ENCODE results near the gene C1QTNF1.
A peak's percentile ranks its signal among the peaks of the same experiment; 100 is the strongest.

The C1QTNF1 gene

DNA sequence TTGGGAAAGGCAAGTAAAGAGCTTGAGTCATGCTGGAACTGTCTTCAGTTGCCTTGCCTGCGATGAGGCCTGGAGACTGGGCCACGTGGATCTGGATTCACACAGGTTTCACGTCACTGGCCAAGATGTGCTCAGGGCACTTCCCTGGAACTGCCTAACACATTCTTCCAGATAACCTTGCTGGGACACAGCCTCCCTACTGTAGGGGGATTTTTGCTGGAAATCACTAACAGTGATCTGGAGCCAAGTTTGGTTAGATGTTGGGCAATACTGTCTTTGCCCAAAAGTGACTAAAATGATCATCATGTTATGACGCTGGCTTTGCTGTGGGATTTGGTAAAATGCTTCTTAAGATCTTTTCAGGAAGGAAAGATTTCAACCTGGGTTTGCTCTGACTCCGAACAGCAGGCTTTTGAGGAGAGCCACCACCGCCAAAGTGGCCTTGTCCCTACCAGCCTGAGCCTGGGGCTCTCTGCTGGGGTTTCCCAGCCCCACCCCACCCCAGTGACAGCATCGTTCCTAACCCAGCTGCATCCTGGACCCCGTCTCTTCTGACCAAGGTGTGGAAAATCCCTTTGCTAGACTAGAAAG is 14.7 kb downstream of the C1QTNF1 start:
- H3K36me3 ChIP-seq (ENCODE audit: control insufficient read depth in 1 of 2, insufficient read depth in 2 of 2, low read length in 2 of 2), result no peaks in the 10 kb centered on the region
- no peak overlapping the region for H3K4ac ChIP-seq (ENCODE audit: low read depth, low read length)
- no peak overlapping the region for H3K9ac ChIP-seq (ENCODE audit: low read length)
- no peaks in the 10 kb centered on the region for H3K79me1 ChIP-seq (ENCODE audit: low read length)
- H4K91ac ChIP-seq (ENCODE audit: low read depth, low read length), result no peak overlapping the region
- no peak overlapping the region for H2AK5ac ChIP-seq (ENCODE audit: low read length)
- no peaks in the 10 kb centered on the region for H3K79me2 ChIP-seq (ENCODE audit: control insufficient read depth, insufficient read depth, low read length, poor library complexity)
- WGBS (ENCODE audit: extremely low coverage, insufficient coverage, insufficient read length), result no CpG with 5 or more reads among the region's 8 CpGs
- H2BK120ac ChIP-seq (ENCODE audit: insufficient read depth, low read length, poor library complexity), result no peak overlapping the region
- no peak overlapping the region for H3K23ac ChIP-seq (ENCODE audit: low read length)
- no peak overlapping the region for H3K27ac ChIP-seq (ENCODE audit: low read depth, low read length)
- H2AFZ ChIP-seq (ENCODE audit: insufficient read depth, low read length, poor library complexity), result no peak overlapping the region
- H2BK5ac ChIP-seq (ENCODE audit: low read depth, low read length, poor library complexity), result no peak overlapping the region
- no peak overlapping the region for H4K12ac ChIP-seq (ENCODE audit: low read depth, low read length)
- no peak overlapping the region for H3K14ac ChIP-seq (ENCODE audit: low read length)
- H3K4me2 ChIP-seq (ENCODE audit: low read length), result no peak overlapping the region
- no peak overlapping the region for H2BK12ac ChIP-seq (ENCODE audit: low read length)
- no peak overlapping the region for H3K18ac ChIP-seq (ENCODE audit: low read length)
- no peak overlapping the region for H3K4me3 ChIP-seq (ENCODE audit: low read depth, low read length)
- peaks cover 9% of the 10 kb centered on the region for H3K9me3 ChIP-seq (ENCODE audit: insufficient read depth, low read depth, low read length)
- no peaks in the 10 kb centered on the region for H3K4me1 ChIP-seq (ENCODE audit: control insufficient read depth in 1 of 2, insufficient read depth in 2 of 2, low read length in 2 of 2)
- no peak overlapping the region for H4K8ac ChIP-seq (ENCODE audit: low read depth, low read length)
- H3K27me3 ChIP-seq (ENCODE audit: insufficient read depth, low read length), result no peaks in the 10 kb centered on the region
- peak; percentile 45 to 55 for DNase-seq

DNA sequence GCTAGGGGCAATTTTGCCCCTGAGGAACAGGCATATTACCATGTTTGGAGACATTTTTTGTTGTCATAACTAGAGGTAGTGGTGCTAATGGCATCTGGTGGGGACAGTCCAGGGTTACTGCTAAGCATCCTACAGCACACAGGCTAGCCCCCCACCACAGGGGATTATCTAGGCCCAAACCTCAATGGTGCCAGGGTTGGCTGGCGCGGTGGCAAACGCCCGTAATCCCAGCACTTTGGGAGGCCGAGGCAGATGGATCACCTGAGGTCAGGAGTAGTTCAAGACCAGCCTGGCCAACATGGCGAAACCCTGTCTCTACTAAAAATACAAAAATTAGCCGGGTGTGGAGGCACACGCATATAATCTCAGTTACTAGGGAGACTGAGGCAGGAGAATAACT is 15.2 kb downstream of the C1QTNF1 start:
- H3K4ac ChIP-seq (ENCODE audit: low read depth, low read length), result no peak overlapping the region
- H3K4me3 ChIP-seq (ENCODE audit: low read depth, low read length), result no peak overlapping the region
- no peak overlapping the region for H2BK120ac ChIP-seq (ENCODE audit: insufficient read depth, low read length, poor library complexity)
- no peak overlapping the region for H3K18ac ChIP-seq (ENCODE audit: low read length)
- H3K36me3 ChIP-seq (ENCODE audit: control insufficient read depth in 1 of 2, insufficient read depth in 2 of 2, low read length in 2 of 2), result no peaks in the 10 kb centered on the region
- H3K4me2 ChIP-seq (ENCODE audit: low read length), result no peak overlapping the region
- H3K14ac ChIP-seq (ENCODE audit: low read length), result no peak overlapping the region
- no peaks in the 10 kb centered on the region for H3K27me3 ChIP-seq (ENCODE audit: insufficient read depth, low read length)
- H3K9me3 ChIP-seq (ENCODE audit: insufficient read depth, low read depth, low read length), result peaks cover 9% of the 10 kb centered on the region
- H3K9ac ChIP-seq (ENCODE audit: low read length), result no peak overlapping the region
- WGBS (ENCODE audit: extremely low coverage, insufficient coverage, insufficient read length), result no CpG with 5 or more reads among the region's 8 CpGs
- H2BK5ac ChIP-seq (ENCODE audit: low read depth, low read length, poor library complexity), result no peak overlapping the region
- no peak overlapping the region for H4K8ac ChIP-seq (ENCODE audit: low read depth, low read length)
- H2AK5ac ChIP-seq (ENCODE audit: low read length), result no peak overlapping the region
- DNase-seq, result no peak
- H2BK12ac ChIP-seq (ENCODE audit: low read length), result no peak overlapping the region
- H4K91ac ChIP-seq (ENCODE audit: low read depth, low read length), result no peak overlapping the region
- H4K12ac ChIP-seq (ENCODE audit: low read depth, low read length), result no peak overlapping the region
- no peak overlapping the region for H3K23ac ChIP-seq (ENCODE audit: low read length)
- no peak overlapping the region for H2AFZ ChIP-seq (ENCODE audit: insufficient read depth, low read length, poor library complexity)
- H3K27ac ChIP-seq (ENCODE audit: low read depth, low read length), result no peak overlapping the region
- no peaks in the 10 kb centered on the region for H3K79me1 ChIP-seq (ENCODE audit: low read length)
- H3K4me1 ChIP-seq (ENCODE audit: control insufficient read depth in 1 of 2, insufficient read depth in 2 of 2, low read length in 2 of 2), result no peaks in the 10 kb centered on the region
- H3K79me2 ChIP-seq (ENCODE audit: control insufficient read depth, insufficient read depth, low read length, poor library complexity), result no peaks in the 10 kb centered on the region

DNA sequence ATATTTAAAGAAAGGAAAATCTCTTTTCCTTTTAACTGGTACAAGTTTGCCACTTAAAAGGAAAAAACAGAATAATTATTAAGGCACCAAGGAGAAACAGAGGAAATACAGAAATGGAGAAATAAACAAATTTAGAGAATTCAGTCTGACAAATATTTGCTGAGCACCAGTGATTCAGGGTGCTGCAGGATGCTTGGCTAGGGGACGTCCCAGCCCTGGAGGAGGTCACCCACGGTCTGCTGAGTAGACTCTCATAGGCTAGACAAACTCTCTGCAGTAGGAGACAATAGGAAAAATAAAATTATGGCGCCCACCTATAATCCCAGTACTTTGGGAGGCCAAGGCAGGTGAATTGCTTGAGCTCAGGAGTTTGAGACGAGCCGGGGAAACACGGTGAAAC is 15.9 kb downstream of the C1QTNF1 start:
- Histone ChIP-seq H4K8ac (ENCODE audit: low read depth, low read length) (no peak overlapping the region), H2AK5ac (ENCODE audit: low read length) (no peak overlapping the region), H3K27me3 (ENCODE audit: insufficient read depth, low read length) (no peaks in the 10 kb centered on the region), H3K36me3 (ENCODE audit: control insufficient read depth in 1 of 2, insufficient read depth in 2 of 2, low read length in 2 of 2) (no peaks in the 10 kb centered on the region), H3K4me1 (ENCODE audit: control insufficient read depth in 1 of 2, insufficient read depth in 2 of 2, low read length in 2 of 2) (no peaks in the 10 kb centered on the region), H3K23ac (ENCODE audit: low read length) (no peak overlapping the region), H4K12ac (ENCODE audit: low read depth, low read length) (no peak overlapping the region), H3K79me1 (ENCODE audit: low read length) (no peaks in the 10 kb centered on the region), H2AFZ (ENCODE audit: insufficient read depth, low read length, poor library complexity) (no peak overlapping the region), H3K79me2 (ENCODE audit: control insufficient read depth, insufficient read depth, low read length, poor library complexity) (no peaks in the 10 kb centered on the region), H4K91ac (ENCODE audit: low read depth, low read length) (no peak overlapping the region), H3K4ac (ENCODE audit: low read depth, low read length) (no peak overlapping the region), H3K9ac (ENCODE audit: low read length) (no peak overlapping the region), H3K18ac (ENCODE audit: low read length) (no peak overlapping the region), H3K14ac (ENCODE audit: low read length) (no peak overlapping the region), H2BK12ac (ENCODE audit: low read length) (no peak overlapping the region), H2BK5ac (ENCODE audit: low read depth, low read length, poor library complexity) (no peak overlapping the region), H3K9me3 (ENCODE audit: insufficient read depth, low read depth, low read length) (peaks cover 9% of the 10 kb centered on the region), H3K4me2 (ENCODE audit: low read length) (no peak overlapping the region), H3K4me3 (ENCODE audit: low read depth, low read length) (no peak overlapping the region), H2BK120ac (ENCODE audit: insufficient read depth, low read length, poor library complexity) (no peak overlapping the region), H3K27ac (ENCODE audit: low read depth, low read length) (no peak overlapping the region)
- no peak for DNase-seq
- no CpG with 5 or more reads among the region's 6 CpGs for WGBS (ENCODE audit: extremely low coverage, insufficient coverage, insufficient read length)

DNA sequence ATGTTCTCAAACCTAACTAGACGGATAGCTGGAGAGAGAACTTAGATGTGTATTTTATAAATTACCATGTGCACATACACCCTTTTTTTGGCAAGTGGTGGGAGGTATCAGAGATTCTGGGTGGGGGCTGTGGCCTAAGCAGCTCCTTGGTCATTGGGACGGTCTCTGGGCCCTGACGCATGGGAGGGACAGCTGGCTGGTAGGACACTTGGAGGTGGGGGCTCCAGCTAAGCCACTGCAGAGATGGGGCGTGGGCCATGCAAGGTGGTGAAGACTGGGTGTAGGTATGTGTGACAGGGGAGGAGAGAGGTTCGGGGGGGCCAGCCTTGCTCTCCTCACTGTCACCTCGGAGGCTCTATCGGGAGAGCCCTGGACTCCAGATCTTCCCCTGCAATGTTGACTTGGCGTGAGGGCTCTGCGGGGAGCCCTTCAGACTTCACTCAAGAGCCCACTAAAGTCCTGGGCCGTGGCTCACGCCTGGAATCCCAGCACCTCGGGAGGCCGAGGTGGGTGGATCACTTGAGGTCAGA is 17.1 kb downstream of the C1QTNF1 start:
- no peaks in the 10 kb centered on the region for H3K79me2 ChIP-seq (ENCODE audit: control insufficient read depth, insufficient read depth, low read length, poor library complexity)
- no peaks in the 10 kb centered on the region for H3K4me1 ChIP-seq (ENCODE audit: control insufficient read depth in 1 of 2, insufficient read depth in 2 of 2, low read length in 2 of 2)
- H3K36me3 ChIP-seq (ENCODE audit: control insufficient read depth in 1 of 2, insufficient read depth in 2 of 2, low read length in 2 of 2), result no peaks in the 10 kb centered on the region
- no peaks in the 10 kb centered on the region for H3K27me3 ChIP-seq (ENCODE audit: insufficient read depth, low read length)
- no peak overlapping the region for H3K9ac ChIP-seq (ENCODE audit: low read length)
- no peak overlapping the region for H4K91ac ChIP-seq (ENCODE audit: low read depth, low read length)
- H3K14ac ChIP-seq (ENCODE audit: low read length), result no peak overlapping the region
- H3K4ac ChIP-seq (ENCODE audit: low read depth, low read length), result no peak overlapping the region
- no peak overlapping the region for H4K8ac ChIP-seq (ENCODE audit: low read depth, low read length)
- no peak overlapping the region for H2BK5ac ChIP-seq (ENCODE audit: low read depth, low read length, poor library complexity)
- H2BK12ac ChIP-seq (ENCODE audit: low read length), result no peak overlapping the region
- H3K79me1 ChIP-seq (ENCODE audit: low read length), result no peaks in the 10 kb centered on the region
- H2AFZ ChIP-seq (ENCODE audit: insufficient read depth, low read length, poor library complexity), result no peak overlapping the region
- no peak overlapping the region for H3K23ac ChIP-seq (ENCODE audit: low read length)
- no peak overlapping the region for H3K4me3 ChIP-seq (ENCODE audit: low read depth, low read length)
- H4K12ac ChIP-seq (ENCODE audit: low read depth, low read length), result no peak overlapping the region
- H3K18ac ChIP-seq (ENCODE audit: low read length), result no peak overlapping the region
- peaks cover 9% of the 10 kb centered on the region for H3K9me3 ChIP-seq (ENCODE audit: insufficient read depth, low read depth, low read length)
- no CpG with 5 or more reads among the region's 13 CpGs for WGBS (ENCODE audit: extremely low coverage, insufficient coverage, insufficient read length)
- H2BK120ac ChIP-seq (ENCODE audit: insufficient read depth, low read length, poor library complexity), result no peak overlapping the region
- no peak for DNase-seq
- H2AK5ac ChIP-seq (ENCODE audit: low read length), result no peak overlapping the region
- no peak overlapping the region for H3K4me2 ChIP-seq (ENCODE audit: low read length)
- no peak overlapping the region for H3K27ac ChIP-seq (ENCODE audit: low read depth, low read length)

Measured in trophoblast cell (in vitro differentiated cells and primary cell).